Omental fat pad (tissue), 4 donors: ENCODE data around the gene PPP1R8. TPM values are rescaled to one million over a fixed set of nuclear protein-coding genes. Genes with fewer than 3 reads are reported as not detected.
"Not testable (repeated sequence)": the region's sequence is repeated elsewhere in the genome, so short reads cannot be mapped to it uniquely, and the experiment has no call there.

Experiments used
- ATAC-seq: fragments of 150-250 bp; one replicate; pipeline ENCODE4 v1.9.1; 2016; ENCODE audit warnings: mild to moderate bottlenecking, moderate library complexity; ENCODE audit not compliant: low FRiP score
- DNase-seq: peaks from one replicate; pipeline ENCODE4 v3.0.0-alpha.2; 2019; ENCODE audit warnings: low spot score
- total RNA-seq, 4 donors: library from RNA; depleted of rRNA; stranded (reverse); fragments of >200 nt; gene quantifications; one replicate each; pipeline ENCODE4 v1.1.0, GENCODE V29; 2016
- TF ChIP-seq, protein P1 (sequence below), 3 donors: fragments of 450-650 bp; IDR thresholded peaks; one replicate each; pipeline ENCODE4 v1.5.1; 2016 to 2017; ENCODE audit warnings: antibody characterized with exemption in 3 of 3, mild to moderate bottlenecking in 3 of 3, moderate library complexity in 2 of 3

PPP1R8 gene
- total RNA-seq, 4 donors from 2014 or later = 24.6 to 43.7 (median 33.5) TPM

DNA sequence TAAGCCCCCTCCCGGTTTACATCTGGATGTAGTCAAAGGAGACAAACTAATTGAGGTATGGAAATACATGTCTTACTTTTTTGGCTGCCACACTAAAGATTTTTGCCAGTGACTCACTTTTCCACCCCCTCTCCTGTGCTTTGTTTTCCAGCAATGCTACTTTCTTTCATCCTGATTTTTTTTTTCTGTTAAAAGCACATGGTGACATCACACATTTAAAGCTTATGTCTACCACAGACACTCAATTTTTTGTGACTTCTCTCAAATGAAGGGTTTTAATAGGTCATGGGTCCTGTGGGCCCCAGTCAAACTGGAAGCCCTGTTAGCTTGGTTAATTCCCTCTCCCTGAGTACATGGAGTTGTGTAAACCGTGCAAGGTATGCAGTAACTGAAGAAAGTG lies 2.2 kb downstream of the PPP1R8 start:
- TF ChIP-seq, protein P1, sequence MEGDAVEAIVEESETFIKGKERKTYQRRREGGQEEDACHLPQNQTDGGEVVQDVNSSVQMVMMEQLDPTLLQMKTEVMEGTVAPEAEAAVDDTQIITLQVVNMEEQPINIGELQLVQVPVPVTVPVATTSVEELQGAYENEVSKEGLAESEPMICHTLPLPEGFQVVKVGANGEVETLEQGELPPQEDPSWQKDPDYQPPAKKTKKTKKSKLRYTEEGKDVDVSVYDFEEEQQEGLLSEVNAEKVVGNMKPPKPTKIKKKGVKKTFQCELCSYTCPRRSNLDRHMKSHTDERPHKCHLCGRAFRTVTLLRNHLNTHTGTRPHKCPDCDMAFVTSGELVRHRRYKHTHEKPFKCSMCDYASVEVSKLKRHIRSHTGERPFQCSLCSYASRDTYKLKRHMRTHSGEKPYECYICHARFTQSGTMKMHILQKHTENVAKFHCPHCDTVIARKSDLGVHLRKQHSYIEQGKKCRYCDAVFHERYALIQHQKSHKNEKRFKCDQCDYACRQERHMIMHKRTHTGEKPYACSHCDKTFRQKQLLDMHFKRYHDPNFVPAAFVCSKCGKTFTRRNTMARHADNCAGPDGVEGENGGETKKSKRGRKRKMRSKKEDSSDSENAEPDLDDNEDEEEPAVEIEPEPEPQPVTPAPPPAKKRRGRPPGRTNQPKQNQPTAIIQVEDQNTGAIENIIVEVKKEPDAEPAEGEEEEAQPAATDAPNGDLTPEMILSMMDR (IDR thresholded peaks at IDR 0.05) = no peak
- DNase-seq = no peak
- ATAC-seq = no peak

- no peak for DNase-seq
- no peak for ATAC-seq
- TF ChIP-seq, protein P1 (IDR thresholded peaks at IDR 0.05) = no peak
Measured at GRCh38 chr1:27833470-27833869, 2.9 kb downstream of the PPP1R8 start.

GRCh38 chr1:27835046-27835445 lies 4.5 kb downstream of the PPP1R8 start:
- TF ChIP-seq, protein P1 (IDR thresholded peaks at IDR 0.05) = no peak
- DNase-seq = no peak
- no peak for ATAC-seq

- no peak for ATAC-seq
- TF ChIP-seq, protein P1 (IDR thresholded peaks at IDR 0.05) = no peak
- no peak for DNase-seq
Measured at GRCh38 chr1:27835501-27835900, 4.9 kb downstream of the PPP1R8 start.

- DNase-seq = no peak
- ATAC-seq = no peak
- TF ChIP-seq, protein P1 (IDR thresholded peaks at IDR 0.05) = no peak
Measured at GRCh38 chr1:27849951-27850350, 19.4 kb downstream of the PPP1R8 start.

GRCh38 chr1:27855085-27855484 lies 24.5 kb downstream of the PPP1R8 start:
- TF ChIP-seq, protein P1 (IDR thresholded peaks at IDR 0.05) = no peak
- ATAC-seq (no peak), DNase-seq (no peak)

GRCh38 chr1:27856561-27857343 lies 26.2 kb downstream of the PPP1R8 start:
- ATAC-seq (no peak), DNase-seq (no peak)
- TF ChIP-seq, protein P1 (IDR thresholded peaks at IDR 0.05) = no peak

GRCh38 chr1:27857552-27857951 lies 27.0 kb downstream of the PPP1R8 start:
- ATAC-seq, DNase-seq: not testable (repeated sequence)
